GM11168 (cell line): ENCODE measurements around the gene B3GNT2.

ENCODE experiments used
- in situ Hi-C: fragments of 300-500 bp; cut with MboI; formaldehyde crosslinking; loops from one replicate; pipeline ENCODE4 v1.12.0; 2022; ENCODE audit warnings: low sequenced_read_pairs; ENCODE audit not compliant: unreplicated experiment

Gene B3GNT2

GRCh38 chr2:62202019-62202722 lies 6.3 kb downstream of the B3GNT2 start:
- in situ Hi-C loops: loop anchor here (25.0 kb wide), 1 partner anchor 210 kb away; no protein-coding TSS in a partner anchor

GRCh38 chr2:62202729-62203128 lies 6.8 kb downstream of the B3GNT2 start:
- in situ Hi-C loops: loop anchor here (25.0 kb wide), 1 partner anchor 210 kb away; no protein-coding TSS in a partner anchor

- in situ Hi-C loops: loop anchor here (25.0 kb wide), 1 partner anchor 209 kb away; no protein-coding TSS in a partner anchor
Observed at GRCh38 chr2:62203459-62203858, 7.5 kb downstream of the B3GNT2 start.

- in situ Hi-C loops: loop anchor here (25.0 kb wide), 1 partner anchor 207 kb away; no protein-coding TSS in a partner anchor
Observed at GRCh38 chr2:62204998-62205496, 9.1 kb downstream of the B3GNT2 start.

GRCh38 chr2:62205554-62205953 lies 9.6 kb downstream of the B3GNT2 start:
- in situ Hi-C loops: loop anchor here (25.0 kb wide), 1 partner anchor 207 kb away; no protein-coding TSS in a partner anchor

GRCh38 chr2:62206024-62206423 lies 10.1 kb downstream of the B3GNT2 start:
- in situ Hi-C loops: loop anchor here (25.0 kb wide), 1 partner anchor 206 kb away; no protein-coding TSS in a partner anchor

- in situ Hi-C loops: loop anchor here (25.0 kb wide), 1 partner anchor 205 kb away; no protein-coding TSS in a partner anchor
Observed at GRCh38 chr2:62207491-62207890, 11.6 kb downstream of the B3GNT2 start.

- in situ Hi-C loops: loop anchor here (25.0 kb wide), 1 partner anchor 204 kb away; no protein-coding TSS in a partner anchor
Observed at GRCh38 chr2:62208074-62208757, 12.3 kb downstream of the B3GNT2 start.

GRCh38 chr2:62208758-62209114 lies 12.8 kb downstream of the B3GNT2 start:
- in situ Hi-C loops: loop anchor here (25.0 kb wide), 1 partner anchor 204 kb away; no protein-coding TSS in a partner anchor

- in situ Hi-C loops: loop anchor here (25.0 kb wide), 1 partner anchor 203 kb away; no protein-coding TSS in a partner anchor
Observed at GRCh38 chr2:62209427-62209991, 13.6 kb downstream of the B3GNT2 start.

- in situ Hi-C loops: loop anchor here (25.0 kb wide), 1 partner anchor 197 kb away; no protein-coding TSS in a partner anchor
Observed at GRCh38 chr2:62215306-62216064, 19.6 kb downstream of the B3GNT2 start.

GRCh38 chr2:62216113-62216512 lies 20.2 kb downstream of the B3GNT2 start:
- in situ Hi-C loops: loop anchor here (25.0 kb wide), 1 partner anchor 196 kb away; no protein-coding TSS in a partner anchor

GRCh38 chr2:62216616-62217015 lies 20.7 kb downstream of the B3GNT2 start:
- in situ Hi-C loops: loop anchor here (25.0 kb wide), 1 partner anchor 196 kb away; no protein-coding TSS in a partner anchor

- in situ Hi-C loops: loop anchor here (25.0 kb wide), 1 partner anchor 195 kb away; no protein-coding TSS in a partner anchor
Observed at GRCh38 chr2:62217421-62217820, 21.5 kb downstream of the B3GNT2 start.

- in situ Hi-C loops: loop anchor here (25.0 kb wide), 1 partner anchor 194 kb away; no protein-coding TSS in a partner anchor
Observed at GRCh38 chr2:62217970-62218369, 22.1 kb downstream of the B3GNT2 start.

GRCh38 chr2:62219407-62220159 lies 23.7 kb downstream of the B3GNT2 start:
- in situ Hi-C loops: loop anchor here (25.0 kb wide), 1 partner anchor 193 kb away; no protein-coding TSS in a partner anchor

- in situ Hi-C loops: loop anchor here (25.0 kb wide), 1 partner anchor 191 kb away; no protein-coding TSS in a partner anchor
Observed at GRCh38 chr2:62221141-62221540, 25.2 kb downstream of the B3GNT2 start.

- in situ Hi-C loops: loop anchor here (25.0 kb wide), 1 partner anchor 190 kb away; no protein-coding TSS in a partner anchor
Observed at GRCh38 chr2:62222171-62222570, 26.3 kb downstream of the B3GNT2 start.
